ENCODE results near the gene IFITM5. TPM values are rescaled to one million over a fixed set of nuclear protein-coding genes. Genes with fewer than 3 reads are reported as not detected.

The IFITM5 gene
- total and polyA plus RNA-seq, 2 of the 8 experiments (the other 6 are each of a cell fraction or from before 2014, with no cell fraction given) = not detected

DNA sequence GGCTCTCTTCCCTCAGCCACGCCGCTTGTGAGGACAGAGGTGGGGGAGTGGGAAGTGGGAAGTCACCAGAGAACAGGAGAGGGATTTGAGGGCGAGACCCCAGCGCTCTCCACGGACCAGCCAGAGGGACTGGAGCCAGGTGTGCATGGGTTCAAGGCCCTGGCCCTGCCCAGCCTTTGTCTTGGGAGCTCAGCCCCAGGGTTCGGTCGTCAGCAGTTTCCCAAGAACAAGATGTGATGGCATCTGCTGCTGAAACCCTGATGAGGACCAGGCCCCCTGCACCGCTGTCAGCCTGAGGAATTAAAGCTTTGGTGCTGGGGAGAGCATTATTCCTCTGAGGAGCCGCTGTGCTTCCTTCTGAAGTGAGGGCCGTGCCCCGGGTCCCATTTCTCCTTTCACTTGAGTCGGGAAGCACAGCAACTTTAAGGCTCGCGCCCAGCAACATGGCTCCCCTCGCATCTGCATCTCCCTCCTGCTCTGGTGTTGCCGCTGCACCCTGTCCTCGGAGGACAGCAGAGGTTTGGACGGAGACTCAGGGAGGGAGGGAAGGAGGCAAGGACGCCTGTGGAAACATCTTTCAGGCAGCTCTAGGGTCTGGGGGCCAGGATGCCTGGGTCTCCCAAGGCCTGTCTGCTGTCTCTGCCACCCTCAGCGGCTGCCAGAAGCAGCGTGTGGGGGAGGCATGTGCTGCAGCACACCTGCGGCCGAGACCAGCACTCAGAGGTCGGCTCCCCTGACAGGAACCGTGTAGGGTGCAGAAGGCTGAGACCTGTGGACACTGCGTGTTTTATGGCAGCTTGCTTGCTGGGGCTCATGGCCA, 3.8 kb downstream of the IFITM5 start (continued):
- TF ChIP-seq ZNF274 (IDR thresholded peaks at IDR 0.05; ENCODE audit: borderline replicate concordance, extremely low read depth, low read length) (no peak), SP2 (IDR thresholded peaks at IDR 0.05; ENCODE audit: low read length) (no peak)
